Endothelial cell of umbilical vein (primary cell): ENCODE measurements around the gene MAPKAP1. TPM values are rescaled to one million over a fixed set of nuclear protein-coding genes. Genes with fewer than 3 reads are reported as not detected.

Experiments
- BruUV-seq: library from RNA; stranded (reverse); fragments of 400-500 nt; replicated peaks from 2 replicates; lab custom pipeline; 2021; lab: Mats Ljungman, UMichigan
- CTCF ChIA-PET: fragments of 300-600, 350-600 bp; sonication (Branson Sonifier 250); formaldehyde crosslinking; loops from one replicate; lab custom pipeline; 2021; ENCODE audit warnings: antibody characterized with exemption, inconsistent platforms; lab: Charles Lee
- POLR2A ChIA-PET: fragments of 300-600, 350-600 bp; sonication (Branson Sonifier 250); formaldehyde crosslinking; loops from one replicate; lab custom pipeline; 2021; ENCODE audit warnings: antibody characterized with exemption, inconsistent platforms; lab: Charles Lee
- DNase-seq: peaks from one replicate; pipeline ENCODE4 v3.0.0-alpha.2; 2011; ENCODE audit warnings: low read depth, low spot score
- FAIRE-seq: peaks from 2 replicates; lab custom pipeline; 2011; peaks lifted over from hg19 to GRCh38; lab: Jason Lieb, UNC
- H2AFZ ChIP-seq: 2 replicates; pipeline ENCODE4 v1.6.0; 2012; ENCODE audit warnings: low read depth, low read length, control low read depth, inconsistent platforms
- H3K27ac ChIP-seq: 2 replicates; pipeline ENCODE4 v1.5.1; 2011; ENCODE audit warnings: low read depth, mild to moderate bottlenecking, control low read depth, low read length, moderate library complexity; ENCODE audit not compliant: insufficient read depth
- H3K27me3 ChIP-seq, 2 experiments: 2 replicates each; pipeline versions ENCODE4 v1.6.0 to v1.6.1; 2011; ENCODE audit warnings: low read length in 2 of 2, mixed read lengths in 1 of 2; ENCODE audit not compliant: control insufficient read depth in 2 of 2, insufficient read depth in 2 of 2
- H3K36me3 ChIP-seq, 2 experiments: 2 replicates in 1 of 2; 3 replicates in 1 of 2; pipeline ENCODE4 v1.5.1; 2011; ENCODE audit warnings: low read length in 2 of 2, mild to moderate bottlenecking in 1 of 2, moderate library complexity in 1 of 2; ENCODE audit not compliant: control insufficient read depth in 2 of 2, insufficient read depth in 2 of 2; ENCODE audit errors: extremely low read depth in 1 of 2
- H3K4me1 ChIP-seq: 3 replicates; pipeline ENCODE4 v1.5.1; 2011; ENCODE audit warnings: mild to moderate bottlenecking, low read length; ENCODE audit not compliant: control insufficient read depth, insufficient read depth; ENCODE audit errors: extremely low read depth
- H3K4me2 ChIP-seq: 2 replicates; pipeline ENCODE4 v1.6.1; 2011; ENCODE audit warnings: low read length, control low read depth, mixed read lengths; ENCODE audit not compliant: insufficient read depth
- H3K4me3 ChIP-seq, 3 experiments: fragments of 200-600 bp in 1 of 3; sonication (generic), shearing (Covaris generic) in 1 of 3; replicated peaks in 1 of 3; 2 replicates each; pipeline ENCODE4 v1.5.1; 2011 to 2016; ENCODE audit warnings: control low read depth in 3 of 3, low read length in 3 of 3, mild to moderate bottlenecking in 2 of 3, inconsistent platforms in 1 of 3, low read depth in 1 of 3, moderate library complexity in 1 of 3; ENCODE audit not compliant: insufficient read depth in 1 of 3
- H3K79me2 ChIP-seq: 2 replicates; pipeline ENCODE4 v1.6.0; 2012; ENCODE audit warnings: low read length, inconsistent platforms; ENCODE audit not compliant: control insufficient read depth, insufficient read depth
- H3K9ac ChIP-seq: replicated peaks from 2 replicates; pipeline ENCODE3; 2011; ENCODE audit warnings: low read length, control low read depth; ENCODE audit not compliant: insufficient read depth; ENCODE audit errors: extremely low read depth
- H3K9me1 ChIP-seq: replicated peaks from 3 replicates; pipeline ENCODE4 v1.6.0; 2011; ENCODE audit warnings: mild to moderate bottlenecking, low read length; ENCODE audit not compliant: control insufficient read depth, insufficient read depth; ENCODE audit errors: extremely low read depth
- H3K9me3 ChIP-seq: replicated peaks from 2 replicates; pipeline ENCODE4 v1.5.1; 2012; ENCODE audit warnings: low read length, inconsistent platforms; ENCODE audit not compliant: control insufficient read depth, insufficient read depth
- H4K20me1 ChIP-seq: replicated peaks from 2 replicates; pipeline ENCODE3; 2011; ENCODE audit warnings: mild to moderate bottlenecking, low read length; ENCODE audit not compliant: control insufficient read depth, insufficient read depth; ENCODE audit errors: extremely low read depth
- EZH2 ChIP-seq: IDR thresholded peaks from 2 replicates; pipeline ENCODE4 v1.6.1; 2012; ENCODE audit warnings: borderline replicate concordance, low read depth, mild to moderate bottlenecking, moderate library complexity, low read length, inconsistent platforms; ENCODE audit not compliant: severe bottlenecking
- FOS ChIP-seq: IDR thresholded peaks from 2 replicates; pipeline ENCODE4 v1.6.1; 2011; ENCODE audit warnings: mild to moderate bottlenecking, low read length, moderate library complexity, borderline replicate concordance; ENCODE audit not compliant: insufficient read depth
- GATA2 ChIP-seq: IDR thresholded peaks from 2 replicates; pipeline ENCODE4 v1.7.0; 2011; ENCODE audit warnings: low read depth, mild to moderate bottlenecking, moderate library complexity, mixed read lengths, low read length; ENCODE audit not compliant: insufficient read length, insufficient read depth
- JUN ChIP-seq: IDR thresholded peaks from 2 replicates; pipeline ENCODE4 v1.6.1; 2011; ENCODE audit warnings: borderline replicate concordance, low read depth; ENCODE audit not compliant: insufficient read length, insufficient read depth
- MYC ChIP-seq: IDR thresholded peaks from one replicate; pipeline ENCODE4 v1.6.1; 2011; ENCODE audit warnings: mild to moderate bottlenecking, low read depth, low read length
- POLR2A ChIP-seq: IDR thresholded peaks from 2 replicates; pipeline ENCODE4 v1.6.1; 2012; ENCODE audit warnings: low read depth, mild to moderate bottlenecking, control low read depth, low read length
- POLR2AphosphoS5 ChIP-seq: IDR thresholded peaks from 2 replicates; pipeline ENCODE4 v1.6.1; 2012; ENCODE audit warnings: low read depth, mild to moderate bottlenecking, control low read depth, low read length, moderate library complexity; ENCODE audit not compliant: insufficient read depth
- dilution Hi-C: fragments of 300-500 bp; cut with MboI; formaldehyde crosslinking; loops from one replicate; pipeline ENCODE4 v1.15.0; 2019; ENCODE audit warnings: low sequenced_read_pairs; ENCODE audit not compliant: extremely low pct_ligation_motif_present
- intact Hi-C: fragments of 100-400 bp; cut with micrococcal nuclease; formaldehyde crosslinking; loops from one replicate; pipeline ENCODE4 v1.10.0; 2022
- polyA plus RNA-seq, 4 experiments: library from polyadenylated mRNA; depleted of rRNA in 3 of 4; stranded (reverse) in 3 of 4; unstranded in 1 of 4; fragments of >200 nt; gene quantifications; 2 replicates each; pipeline versions ENCODE4 v1.2.1 to v1.2.3, GENCODE V29; 2011 to 2012; ENCODE audit warnings: missing spikeins in 1 of 4
- total RNA-seq: library from RNA; stranded (reverse); gene quantifications from 2 replicates; pipeline ENCODE4 v1.2.3, GENCODE V29; 2021
- TF ChIP-seq, protein P1 (sequence below): IDR thresholded peaks from 2 replicates; pipeline ENCODE4 v1.6.1; 2011; ENCODE audit not compliant: insufficient read depth, insufficient read length
- TF ChIP-seq, protein P2 (sequence below), 2 donors: IDR thresholded peaks; 1 replicate in 1 of 2; 2 replicates in 1 of 2; pipeline ENCODE4 v1.5.1; 2011; ENCODE audit warnings: low read length in 2 of 2, mild to moderate bottlenecking in 2 of 2, moderate library complexity in 2 of 2, control low read depth in 1 of 2, inconsistent platforms in 1 of 2, low read depth in 1 of 2; ENCODE audit not compliant: insufficient read depth in 1 of 2; ENCODE audit errors: extremely low read depth in 1 of 2

Gene MAPKAP1
- total and polyA plus RNA-seq, 2 donors (not counting 3 experiments of a cell fraction or from before 2014, with no cell fraction given) = 61.9 to 99.1 TPM

DNA sequence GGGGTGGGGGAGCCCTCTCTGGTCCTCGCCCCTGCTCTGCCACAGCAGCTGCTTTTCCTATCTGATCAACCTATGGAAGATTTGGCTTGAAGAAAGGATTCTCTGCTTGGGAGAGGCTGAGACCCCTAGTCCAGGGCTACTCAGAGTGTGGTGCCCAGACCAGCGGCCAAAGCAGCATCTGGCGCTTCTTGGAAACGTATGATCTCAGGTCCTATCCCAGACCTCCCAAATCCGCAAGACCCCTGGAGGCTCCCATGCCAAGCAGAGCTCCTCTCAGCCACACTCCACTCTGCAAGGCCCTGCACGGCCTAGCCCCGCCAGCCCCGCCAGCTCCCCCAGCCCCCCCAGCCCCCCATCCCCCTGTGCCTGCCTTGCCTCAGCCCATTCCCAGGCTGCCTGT is 263.6 kb downstream of the MAPKAP1 start:
- H3K9ac ChIP-seq = no peak overlapping the region
- no peak overlapping the region for H2AFZ ChIP-seq
- dilution Hi-C loops (no loop called here), intact Hi-C loops (no loop called here)
- no peaks in the 10 kb centered on the region for H3K27me3 ChIP-seq
- ChIA-PET CTCF (interaction anchor here (1.5 kb wide), 1 partner anchor 35 kb away, joined by 4 read pairs; no protein-coding TSS in a partner anchor), POLR2A (no interaction called here)
- peaks cover 0 to 8% of the 10 kb centered on the region in 2 experiments for H3K36me3 ChIP-seq
- H3K27ac ChIP-seq = no peak overlapping the region
- no peaks in the 10 kb centered on the region for H3K9me3 ChIP-seq
- no peaks in the 10 kb centered on the region for H4K20me1 ChIP-seq
- peaks cover 2% of the 10 kb centered on the region for H3K4me1 ChIP-seq
- H3K4me3 ChIP-seq = no peak overlapping the region
- FAIRE-seq (no peak), DNase-seq (no peak)
- TF ChIP-seq, protein P1, sequence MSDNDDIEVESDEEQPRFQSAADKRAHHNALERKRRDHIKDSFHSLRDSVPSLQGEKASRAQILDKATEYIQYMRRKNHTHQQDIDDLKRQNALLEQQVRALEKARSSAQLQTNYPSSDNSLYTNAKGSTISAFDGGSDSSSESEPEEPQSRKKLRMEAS = no peak
- TF ChIP-seq POLR2A (no peak), FOS (no peak), EZH2 (no peak), POLR2AphosphoS5 (no peak), JUN (no peak), MYC (no peak), GATA2 (no peak)
- TF ChIP-seq, protein P2, sequence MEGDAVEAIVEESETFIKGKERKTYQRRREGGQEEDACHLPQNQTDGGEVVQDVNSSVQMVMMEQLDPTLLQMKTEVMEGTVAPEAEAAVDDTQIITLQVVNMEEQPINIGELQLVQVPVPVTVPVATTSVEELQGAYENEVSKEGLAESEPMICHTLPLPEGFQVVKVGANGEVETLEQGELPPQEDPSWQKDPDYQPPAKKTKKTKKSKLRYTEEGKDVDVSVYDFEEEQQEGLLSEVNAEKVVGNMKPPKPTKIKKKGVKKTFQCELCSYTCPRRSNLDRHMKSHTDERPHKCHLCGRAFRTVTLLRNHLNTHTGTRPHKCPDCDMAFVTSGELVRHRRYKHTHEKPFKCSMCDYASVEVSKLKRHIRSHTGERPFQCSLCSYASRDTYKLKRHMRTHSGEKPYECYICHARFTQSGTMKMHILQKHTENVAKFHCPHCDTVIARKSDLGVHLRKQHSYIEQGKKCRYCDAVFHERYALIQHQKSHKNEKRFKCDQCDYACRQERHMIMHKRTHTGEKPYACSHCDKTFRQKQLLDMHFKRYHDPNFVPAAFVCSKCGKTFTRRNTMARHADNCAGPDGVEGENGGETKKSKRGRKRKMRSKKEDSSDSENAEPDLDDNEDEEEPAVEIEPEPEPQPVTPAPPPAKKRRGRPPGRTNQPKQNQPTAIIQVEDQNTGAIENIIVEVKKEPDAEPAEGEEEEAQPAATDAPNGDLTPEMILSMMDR (IDR thresholded peaks at IDR 0.05; ENCODE audit: extremely low read depth in 1 of 2, insufficient read depth in 1 of 2, low read depth in 1 of 2, low read length in 2 of 2) = no peak
- no peaks in the 10 kb centered on the region for H3K79me2 ChIP-seq
- H3K9me1 ChIP-seq = no peaks in the 10 kb centered on the region
- no TSS peak for BruUV-seq
- no peak overlapping the region for H3K4me2 ChIP-seq
